GM13976 (cell line): ENCODE measurements around the gene SLC39A13.
A peak's percentile ranks its signal among the peaks of the same experiment; 100 is the strongest.

ENCODE experiments used
- DNase-seq: peaks from one replicate; pipeline ENCODE4 v3.0.0; 2012; ENCODE audit warnings: low spot score
- in situ Hi-C: fragments of 300-500 bp; cut with MboI; formaldehyde crosslinking; loops from one replicate; pipeline ENCODE4 v1.12.0; 2022; ENCODE audit warnings: low sequenced_read_pairs, mixed read lengths, inconsistent platforms; ENCODE audit not compliant: unreplicated experiment
- TF ChIP-seq, protein P1 (sequence below): IDR thresholded peaks from 2 replicates; pipeline ENCODE4 v1.5.1; 2012; ENCODE audit warnings: borderline replicate concordance, mild to moderate bottlenecking; ENCODE audit not compliant: insufficient read depth; ENCODE audit errors: extremely low read depth, missing control alignments, control extremely low read depth

The SLC39A13 gene

DNA sequence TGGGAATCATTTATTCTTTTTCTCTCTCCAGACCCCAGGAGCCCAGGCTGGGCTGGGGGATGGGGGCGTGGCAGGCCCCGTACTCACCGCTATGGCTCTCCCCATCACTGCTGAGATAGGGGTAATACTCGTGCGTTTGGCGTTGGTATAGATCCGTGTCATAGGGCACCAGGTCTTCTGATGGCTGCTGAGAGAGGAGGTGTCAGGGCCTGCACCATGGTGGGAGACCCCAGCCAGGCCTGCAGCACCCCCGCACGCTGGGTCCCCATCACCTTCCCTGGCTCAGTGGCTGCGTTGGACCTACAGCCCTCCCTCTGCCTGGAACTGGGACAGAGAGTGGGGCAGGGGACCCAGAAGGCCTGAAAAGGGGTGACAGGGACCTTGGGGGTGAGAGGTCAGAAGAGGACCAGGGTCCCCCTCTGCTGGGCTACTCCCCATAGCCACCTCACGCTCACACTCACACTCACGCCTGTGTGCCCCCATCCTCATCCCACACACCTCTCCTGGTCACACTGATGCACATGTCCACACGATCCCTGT is 32.8 kb upstream of the SLC39A13 start:
- TF ChIP-seq, protein P1, sequence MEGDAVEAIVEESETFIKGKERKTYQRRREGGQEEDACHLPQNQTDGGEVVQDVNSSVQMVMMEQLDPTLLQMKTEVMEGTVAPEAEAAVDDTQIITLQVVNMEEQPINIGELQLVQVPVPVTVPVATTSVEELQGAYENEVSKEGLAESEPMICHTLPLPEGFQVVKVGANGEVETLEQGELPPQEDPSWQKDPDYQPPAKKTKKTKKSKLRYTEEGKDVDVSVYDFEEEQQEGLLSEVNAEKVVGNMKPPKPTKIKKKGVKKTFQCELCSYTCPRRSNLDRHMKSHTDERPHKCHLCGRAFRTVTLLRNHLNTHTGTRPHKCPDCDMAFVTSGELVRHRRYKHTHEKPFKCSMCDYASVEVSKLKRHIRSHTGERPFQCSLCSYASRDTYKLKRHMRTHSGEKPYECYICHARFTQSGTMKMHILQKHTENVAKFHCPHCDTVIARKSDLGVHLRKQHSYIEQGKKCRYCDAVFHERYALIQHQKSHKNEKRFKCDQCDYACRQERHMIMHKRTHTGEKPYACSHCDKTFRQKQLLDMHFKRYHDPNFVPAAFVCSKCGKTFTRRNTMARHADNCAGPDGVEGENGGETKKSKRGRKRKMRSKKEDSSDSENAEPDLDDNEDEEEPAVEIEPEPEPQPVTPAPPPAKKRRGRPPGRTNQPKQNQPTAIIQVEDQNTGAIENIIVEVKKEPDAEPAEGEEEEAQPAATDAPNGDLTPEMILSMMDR, result no peak
- DNase-seq, result no peak
- in situ Hi-C loops, result no loop called here

DNA sequence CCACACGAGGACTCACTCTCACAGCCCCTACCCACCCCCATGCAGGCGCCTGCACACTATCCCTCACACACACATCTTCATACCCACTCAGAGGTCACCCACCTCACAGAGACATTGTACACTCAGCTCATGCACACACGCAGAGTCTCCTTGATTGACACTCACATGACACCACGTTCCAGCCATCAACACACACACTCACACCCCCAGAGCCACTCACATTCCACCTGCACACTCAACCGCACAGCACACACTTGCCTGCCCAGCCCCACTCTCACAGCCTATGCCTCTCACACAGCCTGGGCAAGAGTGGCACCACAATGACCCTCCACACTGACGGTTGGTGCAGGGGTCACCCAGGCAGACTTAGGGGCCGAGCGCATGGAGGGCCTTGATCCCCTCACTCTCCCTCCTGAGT is 32.3 kb upstream of the SLC39A13 start:
- no peak for DNase-seq
- in situ Hi-C loops, result no loop called here
- TF ChIP-seq, protein P1, result no peak

DNA sequence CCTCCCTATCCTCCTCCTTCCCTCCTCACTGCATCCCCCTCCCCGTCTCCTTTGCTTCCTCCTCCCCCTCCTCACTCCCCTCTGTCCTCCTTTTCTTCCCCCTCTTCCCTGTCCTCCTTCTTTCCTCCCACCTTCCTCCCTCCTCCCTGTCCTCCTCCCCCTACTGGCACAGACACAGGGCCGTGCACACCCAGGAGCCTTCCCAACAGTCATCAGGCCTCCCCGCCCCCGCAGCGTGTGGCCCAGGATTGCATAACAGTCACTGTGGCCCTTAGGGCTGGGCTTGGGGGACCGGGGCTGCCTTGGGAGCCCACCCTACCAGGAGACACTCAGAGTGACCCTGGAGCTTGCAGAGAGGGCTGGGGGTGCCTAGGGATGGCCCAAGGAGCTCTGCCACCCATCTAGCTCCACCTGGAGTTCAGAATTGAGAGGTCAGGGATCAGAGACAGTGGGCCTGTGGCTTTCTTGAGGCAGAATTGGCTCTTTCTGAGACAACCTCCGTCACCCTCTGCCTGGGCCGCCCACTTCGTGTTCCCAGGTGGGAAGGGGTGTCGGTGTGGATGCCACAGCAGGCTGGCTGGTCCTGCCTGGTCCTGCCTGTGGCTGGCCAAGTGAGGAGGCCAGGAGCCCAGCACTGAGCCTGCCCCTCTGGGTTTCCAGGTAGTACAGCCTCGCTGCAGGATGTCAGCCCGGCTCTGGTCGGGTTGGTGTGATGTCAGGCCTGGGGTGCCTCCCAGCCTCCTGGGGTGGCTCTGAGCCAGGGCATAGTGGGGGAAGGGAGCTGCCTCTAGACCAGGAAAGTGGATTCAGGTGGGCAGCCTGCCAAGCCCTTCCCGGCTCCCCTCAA is 31.6 kb upstream of the SLC39A13 start:
- TF ChIP-seq, protein P1, result peak; percentile 15
- in situ Hi-C loops, result no loop called here
- DNase-seq, result peak; percentile 72

DNA sequence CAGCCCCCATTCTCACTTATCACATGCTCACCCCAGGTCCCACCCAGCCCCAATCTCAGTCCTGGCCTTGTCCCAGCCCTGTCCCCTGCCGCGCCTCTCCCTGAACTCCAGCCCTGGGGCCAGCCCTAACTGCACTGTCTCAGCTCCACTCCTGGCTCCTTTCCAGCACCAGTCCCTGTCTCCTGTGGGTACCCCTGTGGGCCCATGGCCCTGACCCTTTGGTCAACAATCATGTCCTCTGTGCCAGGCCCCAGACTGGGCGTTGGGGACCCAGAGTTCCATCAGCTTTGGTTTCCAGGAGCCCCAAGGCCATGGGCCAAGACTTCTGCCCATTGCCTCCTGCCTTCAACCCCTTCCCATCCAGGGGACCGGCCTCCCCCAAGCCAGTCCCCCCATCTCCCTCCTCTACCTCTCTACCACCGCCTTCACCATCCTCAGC is 30.8 kb upstream of the SLC39A13 start:
- TF ChIP-seq, protein P1, result no peak
- in situ Hi-C loops, result no loop called here
- DNase-seq, result peak; percentile 55

DNA sequence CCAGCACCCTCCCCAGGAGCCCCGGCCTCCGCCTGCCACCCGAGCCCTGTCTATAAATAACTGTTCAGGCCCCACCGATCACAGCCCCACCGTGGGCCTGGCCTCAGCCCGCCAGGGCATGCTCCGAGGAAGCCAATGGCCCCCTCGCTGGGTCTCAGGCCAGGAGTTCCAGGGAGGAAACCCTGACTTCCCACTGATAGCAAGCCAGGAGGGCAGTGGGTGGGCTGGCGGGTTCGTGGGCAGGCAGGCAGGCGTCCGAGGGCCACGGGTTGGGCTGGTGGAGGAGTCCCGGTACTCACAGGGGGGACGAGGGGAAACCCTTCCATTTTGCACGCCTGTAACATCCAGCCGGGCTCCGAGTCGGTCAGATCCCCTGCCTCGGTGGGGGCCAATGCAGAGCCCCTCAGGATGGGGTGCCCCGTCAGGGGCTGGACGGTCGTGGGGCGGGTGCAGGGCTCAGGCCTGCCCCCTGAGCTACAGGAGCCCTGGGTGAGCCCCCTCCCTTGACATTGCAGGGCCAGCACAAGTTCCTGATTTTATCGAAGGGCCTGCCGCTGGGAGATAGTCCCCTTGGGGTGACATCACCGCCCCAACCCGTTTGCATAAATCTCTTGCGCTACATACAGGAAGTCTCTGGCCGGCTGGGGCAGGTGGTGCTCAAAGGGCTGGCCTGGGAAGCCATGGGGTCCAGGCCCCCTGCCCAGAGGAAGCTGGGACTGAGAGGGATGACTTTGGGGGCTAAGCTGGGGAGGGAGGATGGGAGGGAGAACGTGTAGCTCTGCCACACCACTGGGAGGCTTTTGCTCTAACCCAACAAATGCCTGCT is 30.2 kb upstream of the SLC39A13 start, which contains the start of gene SPI1:
SPI1 (minus strand) TSS at position 538 of the 826 bp plus-strand sequence; CDS start at position 344, 194 bp downstream.
- DNase-seq, result peak; percentile 90
- TF ChIP-seq, protein P1, result no peak
- in situ Hi-C loops, result no loop called here

DNA sequence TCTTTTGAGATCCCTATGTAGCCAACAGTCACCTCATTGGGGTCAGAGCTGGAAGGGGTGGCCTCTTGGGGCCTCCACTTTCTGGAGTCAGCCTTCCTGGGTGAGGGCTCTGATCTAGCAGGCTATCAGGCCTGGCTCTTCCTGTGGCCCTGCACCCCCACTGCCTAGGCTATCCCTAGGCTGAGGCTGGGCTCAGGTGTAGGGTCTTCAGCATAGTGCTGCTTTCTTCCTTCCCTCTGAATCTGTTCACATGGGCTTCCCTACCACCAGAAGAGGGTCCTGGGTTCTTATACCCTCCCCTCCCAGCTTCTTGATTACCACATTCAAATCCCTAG is 29.6 kb upstream of the SLC39A13 start:
- TF ChIP-seq, protein P1, result no peak
- in situ Hi-C loops, result no loop called here
- DNase-seq, result no peak
